PC-3 (cell line): ENCODE measurements around the gene PITRM1.

Experiments
- CTCF ChIP-seq: fragments of 300-600 bp; sonication (generic); conservative IDR thresholded peaks from 2 replicates; pipeline ENCODE4 v1.5.1; 2017; ENCODE audit warnings: antibody characterized with exemption, low read depth, mild to moderate bottlenecking, low read length
- EZH2 ChIP-seq: fragments of 300-600 bp; sonication (generic); IDR thresholded peaks from one replicate; pipeline ENCODE4 v1.6.1; 2017; ENCODE audit warnings: antibody characterized with exemption, mild to moderate bottlenecking, low read length; ENCODE audit not compliant: unreplicated experiment
- EZH2phosphoT487 ChIP-seq: fragments of 300-600 bp; sonication (generic); IDR thresholded peaks from 2 replicates; pipeline ENCODE4 v1.6.1; 2018; ENCODE audit warnings: mild to moderate bottlenecking, antibody characterized with exemption, low read length, borderline replicate concordance

- no peak for TF ChIP-seq CTCF
- no peak for TF ChIP-seq EZH2
- no peak for TF ChIP-seq EZH2phosphoT487
Observed at GRCh38 chr10:3139216-3139910, 33.2 kb downstream of the PITRM1 start.
